Cardiac fibroblast (primary cell): ENCODE results near the gene CHST3.
A peak's percentile ranks its signal among the peaks of the same experiment; 100 is the strongest.

Experiments used
- DNase-seq, 2 donors: peaks; one replicate each; pipeline versions ENCODE4 v3.0.0 to v3.0.0-alpha.2; 2010; ENCODE audit warnings: low read depth in 2 of 2
- H3K4me3 ChIP-seq, 2 donors: replicated peaks in 1 of 2; 1 replicate in 1 of 2; 2 replicates in 1 of 2; pipeline ENCODE4 v1.5.1; 2011; ENCODE audit warnings: low read depth in 2 of 2, low read length in 2 of 2, mild to moderate bottlenecking in 2 of 2, moderate library complexity in 1 of 2
- CTCF ChIP-seq: IDR thresholded peaks from one replicate; pipeline ENCODE4 v1.5.1; 2011; ENCODE audit warnings: low read depth, mild to moderate bottlenecking, low read length, inconsistent platforms

CHST3 gene

GRCh38 chr10:71999360-72000072 lies 35.3 kb downstream of the CHST3 start:
- no peak overlapping the region for H3K4me3 ChIP-seq
- no peak for TF ChIP-seq CTCF
- DNase-seq: peak; percentile 47 to 96

GRCh38 chr10:72000073-72001032 lies 36.2 kb downstream of the CHST3 start:
- no peak for DNase-seq
- H3K4me3 ChIP-seq: no peak overlapping the region
- TF ChIP-seq CTCF: no peak

GRCh38 chr10:72001033-72001395 lies 36.8 kb downstream of the CHST3 start:
- DNase-seq: no peak
- no peak for TF ChIP-seq CTCF
- H3K4me3 ChIP-seq: no peak overlapping the region

- DNase-seq: no peak
- TF ChIP-seq CTCF: no peak
- no peak overlapping the region for H3K4me3 ChIP-seq
Observed at GRCh38 chr10:72002354-72003295, 38.4 kb downstream of the CHST3 start.

GRCh38 chr10:72006026-72006425 lies 41.8 kb downstream of the CHST3 start:
- no peak overlapping the region for H3K4me3 ChIP-seq
- TF ChIP-seq CTCF: no peak
- DNase-seq: no peak

- no peak for TF ChIP-seq CTCF
- H3K4me3 ChIP-seq: no peak overlapping the region
- DNase-seq: no peak
Observed at GRCh38 chr10:72007246-72007892, 43.2 kb downstream of the CHST3 start.
